ENCODE data around the gene HAUS1.

- TF ChIP-seq CTCF (IDR thresholded peaks at IDR 0.05) (no peak), POLR2A (IDR thresholded peaks at IDR 0.05) (no peak)
These were observed 67.1 kb downstream of the HAUS1 start for GRCh38 chr18:46171331-46171730.

All from right lobe of liver (tissue), 4 donors.